HG02943 (cell line): Measurements from ENCODE around the gene ARHGAP30.
"Not testable (repeated sequence)": the region's sequence is repeated elsewhere in the genome, so short reads cannot be mapped to it uniquely, and the experiment has no call there.

Experiments used
- ATAC-seq: cut with Tn5 transposase; IDR thresholded peaks from one replicate; pipeline ENCODE4 v1.9.1; 2021; ENCODE audit warnings: mild to moderate bottlenecking, low read depth, moderate library complexity; ENCODE audit not compliant: unreplicated experiment

ARHGAP30 gene

DNA sequence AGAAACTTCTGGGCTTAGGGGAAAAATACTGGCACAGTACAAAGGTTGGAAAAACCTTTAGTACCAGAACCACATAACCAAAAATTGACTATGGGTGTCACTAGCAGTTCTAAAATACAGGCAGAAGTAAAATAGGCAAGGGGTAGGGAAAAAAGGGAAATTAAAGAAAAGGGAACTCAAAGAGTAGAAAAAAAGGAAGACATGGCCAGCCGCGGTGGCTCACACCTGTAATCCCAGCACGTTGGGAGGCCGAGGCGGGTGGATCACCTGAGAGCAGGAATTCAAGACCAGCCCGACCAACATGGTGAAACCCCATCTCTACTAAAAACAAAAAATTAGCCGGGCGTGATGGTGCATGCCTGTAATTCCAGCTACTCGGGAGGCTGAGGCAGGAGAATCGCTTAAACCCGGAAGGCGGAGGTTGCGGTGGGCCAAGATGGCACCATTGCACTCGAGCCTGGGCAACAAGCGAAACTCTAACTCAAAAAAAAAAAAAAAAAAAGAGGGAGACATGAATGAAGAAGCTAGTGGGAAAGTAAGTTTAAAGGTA lies 50.5 kb downstream of the ARHGAP30 start:
- ATAC-seq: not testable (repeated sequence)

DNA sequence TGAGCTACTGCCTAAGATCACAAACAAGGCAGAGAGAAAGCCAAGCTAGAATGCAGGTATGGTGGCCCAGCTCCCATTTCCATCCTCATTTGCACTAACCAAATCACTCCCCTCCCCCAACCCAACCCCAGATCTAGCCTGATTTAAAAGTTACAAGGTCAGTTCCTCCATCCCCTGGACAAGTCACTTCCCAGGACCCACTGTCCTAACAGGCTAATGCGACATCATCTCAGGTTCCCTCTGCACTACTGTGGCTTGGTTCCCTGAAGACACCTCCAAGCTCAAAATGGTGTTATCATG lies 51.1 kb downstream of the ARHGAP30 start:
- ATAC-seq: no peak

DNA sequence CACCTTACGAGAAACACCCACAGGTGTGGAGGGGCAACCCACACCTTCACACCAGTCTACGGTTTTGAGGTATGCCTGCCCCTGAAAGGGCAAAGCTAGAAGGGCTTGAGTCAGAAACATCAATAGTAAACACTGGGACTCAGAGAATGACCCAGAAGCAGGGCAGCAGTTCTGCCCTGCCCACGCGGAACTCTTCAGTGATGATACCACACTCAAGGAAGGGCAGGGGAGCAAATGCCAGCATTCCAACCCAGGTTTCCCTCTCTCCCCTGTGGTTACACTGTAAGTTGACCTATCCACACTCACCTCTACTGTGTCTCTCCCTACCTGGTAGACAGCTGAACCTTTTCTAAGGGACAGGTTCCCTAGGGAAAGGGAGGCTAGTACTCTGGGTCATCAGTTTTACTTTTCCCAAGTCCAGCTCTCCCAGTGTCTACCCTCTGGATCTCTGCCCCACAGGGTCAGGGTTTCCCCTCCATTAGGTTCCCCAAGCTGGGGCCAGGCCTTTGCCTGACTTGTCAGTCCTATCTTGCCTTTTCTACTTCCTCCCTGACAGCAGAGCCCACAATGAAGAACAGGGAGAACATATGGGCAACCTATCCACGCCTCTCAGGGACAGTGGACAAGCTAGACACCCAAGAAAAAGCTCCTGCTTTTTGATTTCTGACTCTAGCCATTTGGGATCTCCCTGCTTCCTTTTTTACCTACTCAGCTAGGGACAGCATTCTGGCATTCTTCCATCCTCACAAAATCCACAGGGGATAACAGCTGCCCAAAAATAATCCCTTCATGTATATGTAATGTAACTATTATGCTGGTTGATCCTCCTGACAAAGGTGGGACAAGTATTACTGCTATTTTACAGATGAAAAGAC lies 51.7 kb downstream of the ARHGAP30 start:
- ATAC-seq: no peak

DNA sequence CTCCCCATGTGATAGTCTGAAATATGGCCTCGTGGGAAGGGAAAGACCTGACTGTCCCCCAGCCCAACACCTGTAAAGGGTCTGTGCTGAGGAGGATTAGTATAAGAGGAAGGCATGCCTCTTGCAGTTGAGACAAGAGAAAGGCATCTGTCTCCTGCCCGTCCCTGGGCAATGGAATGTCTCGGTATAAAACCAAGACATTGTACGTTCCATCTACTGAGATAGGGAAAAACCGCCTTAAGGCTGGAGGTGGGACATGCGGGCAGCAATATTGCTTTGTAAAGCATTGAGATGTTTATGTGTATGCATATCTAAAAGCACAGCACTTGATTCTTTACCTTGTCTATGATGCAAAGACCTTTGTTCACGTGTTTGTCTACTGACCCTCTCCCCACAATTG lies 52.5 kb downstream of the ARHGAP30 start:
- ATAC-seq: not testable (repeated sequence)

DNA sequence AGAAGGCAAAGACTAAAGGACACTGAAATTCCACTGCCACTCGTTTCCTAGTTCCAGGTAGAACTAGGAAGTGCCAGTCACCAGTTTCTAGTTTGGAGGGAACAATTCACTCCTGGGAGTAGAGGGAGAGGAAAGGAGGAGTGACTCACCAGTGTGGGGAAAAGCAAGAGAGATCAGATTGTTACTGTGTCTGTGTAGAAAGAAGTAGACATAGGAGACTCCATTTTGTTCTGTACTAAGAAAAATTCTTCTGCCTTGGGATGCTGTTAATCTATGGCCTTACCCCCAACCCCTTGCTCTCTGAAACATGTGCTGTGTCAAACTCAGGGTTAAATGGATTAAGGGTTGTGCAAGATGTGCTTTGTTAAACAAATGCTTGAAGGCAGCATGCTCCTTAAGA lies 53.0 kb downstream of the ARHGAP30 start:
- not testable (repeated sequence) for ATAC-seq

DNA sequence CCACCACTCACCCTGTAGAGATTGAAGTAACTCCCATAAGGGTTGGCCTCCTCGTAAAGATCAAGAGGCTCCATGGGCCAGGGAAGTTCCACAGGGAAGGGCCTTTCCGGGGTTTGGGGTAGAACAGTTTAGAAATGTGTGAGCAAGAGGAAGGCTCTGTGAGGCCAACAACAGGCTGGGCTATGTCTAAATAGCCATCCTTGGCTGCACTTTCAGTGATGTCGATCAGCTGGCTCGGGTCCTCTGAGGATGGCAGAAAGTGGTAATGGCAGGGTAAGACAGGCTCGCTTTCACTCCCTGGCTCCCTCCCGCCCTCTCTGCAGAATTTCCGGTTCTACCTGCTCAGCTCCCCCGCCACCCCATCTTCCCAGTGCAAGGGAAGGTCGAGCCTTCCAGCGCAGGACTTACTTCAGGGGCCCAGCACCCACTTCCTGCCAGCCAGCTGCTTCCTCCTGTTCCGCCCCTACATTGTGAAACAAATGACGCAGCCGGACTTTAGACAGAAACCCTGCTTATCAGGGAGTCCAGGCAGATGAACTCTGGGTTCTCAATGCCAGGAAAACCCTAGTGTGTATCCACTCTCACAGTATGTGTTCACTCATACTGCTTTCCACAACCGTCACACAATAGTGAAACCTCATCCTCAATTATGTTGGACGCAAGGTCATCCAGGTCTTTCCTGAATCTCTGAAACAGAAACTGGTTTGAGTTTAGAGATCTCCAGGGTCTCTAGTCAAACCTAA lies 56.0 kb downstream of the ARHGAP30 start:
- ATAC-seq: peak; percentile 68

DNA sequence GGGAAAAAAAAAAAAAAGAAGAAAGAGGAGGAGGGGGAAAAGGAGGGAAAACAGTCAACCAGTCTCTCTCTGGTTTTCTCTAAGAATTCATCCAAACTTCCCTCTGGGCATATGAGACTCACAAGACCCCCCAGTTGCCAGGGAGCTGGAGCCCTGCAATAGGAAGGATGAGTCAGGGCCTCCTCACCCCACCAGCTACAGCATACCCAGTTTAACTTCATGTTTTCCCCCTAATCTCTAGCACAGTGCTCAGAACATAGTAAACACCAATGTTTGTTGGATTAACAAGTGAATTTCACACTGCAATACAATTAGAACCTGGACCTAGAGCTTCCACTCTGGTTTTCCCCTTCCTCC lies 56.6 kb downstream of the ARHGAP30 start:
- ATAC-seq: no peak

DNA sequence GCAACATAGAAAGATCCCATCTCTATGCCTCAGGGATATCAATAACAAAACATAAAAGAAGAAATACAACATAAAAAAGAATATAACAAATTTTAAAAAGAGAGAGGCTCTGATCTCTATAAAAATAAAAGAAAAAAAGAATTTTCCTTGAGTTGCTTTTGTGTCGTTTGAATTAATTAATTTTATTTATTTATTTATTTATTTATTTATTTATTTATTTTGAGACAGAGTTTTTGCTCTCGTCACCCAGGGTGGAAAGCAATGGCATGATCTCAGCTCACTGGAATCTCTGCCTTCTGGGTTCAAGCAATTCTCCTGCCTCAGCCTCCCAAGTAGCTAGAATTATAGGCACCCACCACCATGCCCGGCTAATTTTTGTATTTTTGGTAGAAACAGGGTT lies 57.3 kb downstream of the ARHGAP30 start:
- no peak for ATAC-seq

DNA sequence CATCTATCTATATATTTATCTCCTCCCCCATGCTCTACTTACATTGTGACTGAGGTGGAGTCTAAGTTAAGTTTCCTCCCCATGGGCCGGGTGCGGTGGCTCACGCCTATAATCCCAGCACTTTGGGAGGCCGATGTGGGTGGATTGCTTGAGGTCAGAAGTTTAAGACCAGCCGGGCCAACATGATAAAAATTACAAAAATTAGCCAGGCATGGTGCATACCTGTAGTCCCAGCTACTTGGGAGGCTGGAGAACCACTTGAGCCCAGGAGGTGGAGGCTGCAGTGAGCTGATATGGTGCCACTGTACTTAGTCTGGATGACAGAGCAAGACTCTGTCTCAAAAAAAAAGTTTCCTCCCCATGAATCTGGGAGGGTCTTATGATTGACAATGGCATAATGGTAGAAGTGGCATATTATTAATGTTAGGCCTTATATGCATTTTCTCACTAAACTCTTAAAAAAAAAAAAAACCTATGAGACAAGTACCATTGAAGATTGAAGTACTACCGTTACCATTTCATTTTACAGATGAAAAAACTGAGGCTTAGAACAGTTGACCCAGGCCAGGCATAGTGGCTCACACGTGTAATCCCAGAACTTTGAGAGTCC lies 60.0 kb downstream of the ARHGAP30 start:
- ATAC-seq: no peak

DNA sequence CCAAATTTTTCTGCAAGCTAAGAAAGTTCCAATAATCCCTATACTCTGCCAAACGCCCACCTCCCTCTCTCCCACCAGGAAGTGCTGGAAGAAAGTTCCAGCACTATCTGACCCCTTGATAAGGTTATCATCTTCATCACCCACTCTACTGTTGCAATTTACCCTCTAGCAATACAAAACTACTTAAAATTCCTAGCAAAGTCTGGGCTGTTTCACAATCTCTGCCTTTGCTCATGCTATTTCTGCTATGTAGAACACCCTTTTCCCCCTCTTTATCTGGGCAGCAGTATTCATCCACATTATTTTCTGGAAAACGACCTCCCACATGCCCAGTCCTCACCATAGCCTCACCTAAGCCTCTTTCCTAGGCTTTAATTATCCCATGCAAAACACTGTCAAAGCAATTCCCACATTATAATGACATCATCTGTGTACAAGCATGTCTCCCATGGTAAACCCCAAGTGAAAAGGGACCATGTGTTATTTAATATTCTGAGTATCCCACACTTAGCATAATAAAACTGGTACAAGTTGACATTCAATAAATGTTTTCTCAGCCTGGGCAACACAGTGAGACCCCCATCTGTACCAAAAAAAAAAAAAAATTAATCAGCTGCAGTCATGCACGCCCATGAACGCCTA lies 60.7 kb downstream of the ARHGAP30 start:
- no peak for ATAC-seq

DNA sequence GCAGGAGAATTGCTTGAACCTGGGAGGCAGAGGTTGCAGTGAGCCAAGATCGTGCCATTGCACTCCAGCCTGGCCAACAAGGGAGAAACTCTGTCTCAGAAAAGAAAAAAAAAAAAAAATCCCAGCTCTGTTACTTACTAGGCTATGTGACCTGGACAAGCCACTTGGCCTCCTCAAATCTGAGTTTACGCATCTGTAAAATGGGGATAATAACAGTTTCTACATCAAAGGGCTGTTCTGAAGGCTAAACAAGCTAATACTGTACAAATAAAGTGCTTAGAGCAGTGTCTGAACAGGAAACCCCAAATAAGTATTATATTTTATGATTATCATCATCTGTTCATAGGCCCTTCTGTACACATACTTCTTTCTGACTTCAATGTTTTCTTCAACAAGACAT lies 62.3 kb downstream of the ARHGAP30 start:
- ATAC-seq: no peak

DNA sequence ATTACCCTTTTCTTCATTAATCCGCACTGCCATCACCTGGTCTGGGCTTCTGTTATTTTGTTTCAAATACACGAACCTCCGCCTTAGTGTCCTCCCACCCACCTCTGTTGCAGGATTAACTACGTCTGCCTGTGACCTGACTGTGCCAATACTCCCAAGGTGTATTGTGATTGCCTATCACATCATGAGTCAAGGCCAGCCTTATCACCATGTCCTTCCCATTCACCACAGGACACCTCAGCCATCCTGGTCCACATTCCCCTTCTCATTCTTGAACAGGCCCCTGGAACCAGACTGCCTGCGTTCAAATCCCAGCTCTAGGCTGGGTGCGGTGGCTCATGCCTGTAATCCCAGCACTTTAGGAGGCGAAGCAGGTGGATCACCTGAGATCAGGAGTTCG lies 63.1 kb downstream of the ARHGAP30 start:
- no peak for ATAC-seq

DNA sequence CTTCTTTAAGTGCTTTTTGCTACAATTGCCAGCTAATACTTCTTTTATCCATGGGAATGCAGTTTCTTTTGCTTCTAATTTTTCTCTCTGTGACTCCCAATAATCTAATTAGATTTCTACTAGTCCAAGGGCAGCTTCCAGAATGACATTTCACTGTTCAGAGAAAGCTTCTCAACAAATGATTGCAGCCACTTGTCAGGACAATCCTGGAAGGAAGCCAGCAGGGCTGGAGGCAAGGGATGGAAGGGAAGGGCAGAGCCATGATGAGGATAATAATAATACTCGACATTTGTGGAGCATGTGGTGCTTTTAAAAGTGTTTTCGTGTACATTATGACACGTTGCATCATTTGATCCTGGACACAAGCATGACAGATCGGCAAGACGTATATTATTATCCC lies 68.2 kb downstream of the ARHGAP30 start:
- no peak for ATAC-seq

DNA sequence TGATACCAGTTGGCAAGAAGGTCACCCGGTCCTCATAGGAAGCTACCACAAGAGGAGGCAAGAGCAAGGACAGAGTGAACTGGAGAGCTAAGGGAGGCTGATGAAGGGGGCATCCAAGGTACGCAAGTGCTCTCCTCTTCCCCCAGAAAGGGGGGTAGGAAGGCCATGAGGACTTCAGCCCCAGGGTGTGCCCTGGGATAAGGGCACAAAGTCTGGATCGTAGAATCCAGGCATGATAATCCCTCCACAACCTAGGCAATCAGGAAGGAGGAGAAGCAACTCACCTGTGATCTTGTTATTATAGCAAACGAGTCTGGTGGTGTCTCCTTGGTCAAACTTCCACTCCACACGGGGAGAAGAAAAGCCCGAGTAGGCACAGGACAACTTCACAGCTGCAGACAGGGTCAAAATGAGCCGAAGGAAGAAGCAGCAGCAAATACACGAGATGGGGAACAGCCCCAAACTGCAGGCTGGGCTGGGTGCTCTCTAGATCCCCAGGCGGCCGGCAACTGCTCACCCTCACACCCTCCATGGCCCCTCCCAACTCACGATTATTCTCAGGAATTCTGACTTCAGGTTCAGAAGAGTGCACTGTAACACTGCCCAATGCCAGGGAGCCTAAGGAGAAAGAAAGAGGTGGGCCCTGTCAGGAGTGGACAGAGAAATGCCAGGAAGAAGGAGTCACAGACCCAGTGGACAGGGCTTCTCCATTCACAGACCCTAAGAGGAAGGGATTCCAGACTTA lies 68.8 kb downstream of the ARHGAP30 start:
- no peak for ATAC-seq

DNA sequence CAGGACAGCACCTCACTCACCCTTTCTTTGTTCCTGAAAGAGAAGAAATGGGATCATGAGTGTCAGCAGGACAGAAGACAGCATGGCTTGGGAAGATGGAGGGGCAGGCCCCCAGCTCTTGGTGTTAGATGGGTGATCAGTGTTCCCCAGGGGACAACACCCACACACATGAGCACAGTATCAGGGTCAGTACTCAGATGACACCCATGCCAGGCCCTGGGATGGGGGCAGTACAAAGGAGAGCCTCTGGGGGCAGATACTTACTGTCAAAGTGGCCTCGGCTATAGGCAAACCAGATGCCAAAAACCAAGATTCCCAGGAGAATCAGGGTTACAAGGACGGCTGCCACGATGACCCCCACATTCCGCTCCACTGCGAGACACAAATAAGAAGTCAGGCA lies 70.3 kb downstream of the ARHGAP30 start:
- no peak for ATAC-seq

DNA sequence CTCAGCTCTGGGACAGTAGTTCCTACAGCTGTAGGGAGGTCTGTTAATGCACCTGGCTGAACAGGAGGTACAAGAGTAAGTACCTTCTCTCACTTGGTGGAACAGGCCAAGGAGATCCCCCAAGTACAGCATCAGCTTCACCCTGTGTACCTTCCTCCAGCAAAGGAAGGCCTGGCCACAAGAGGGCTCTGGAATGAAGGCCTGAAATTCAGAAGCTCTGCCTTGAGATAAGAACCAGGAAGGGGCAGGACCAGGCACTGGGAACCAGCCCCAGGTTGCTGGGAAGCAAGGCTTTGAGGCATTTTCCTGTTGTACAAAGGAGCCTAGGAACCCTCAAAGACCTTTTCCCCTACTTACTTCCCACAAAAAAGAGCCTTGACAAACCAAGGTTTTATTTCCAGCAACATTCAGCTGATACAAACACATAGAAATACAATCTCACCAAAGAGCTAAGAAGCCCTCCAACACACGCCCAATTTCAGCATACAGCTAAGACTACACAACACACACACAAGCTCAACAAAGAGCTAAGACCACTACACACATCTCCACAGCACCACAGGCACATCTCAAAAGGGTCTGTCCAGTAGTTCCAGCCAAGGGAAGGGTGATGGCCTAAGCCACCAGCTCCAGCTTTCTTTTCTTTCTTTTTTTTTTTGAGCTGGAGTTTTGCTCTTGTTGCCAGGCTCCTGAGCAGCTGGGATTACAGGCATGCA lies 72.2 kb downstream of the ARHGAP30 start:
- ATAC-seq: no peak
